HAP-1 (cell line): ENCODE measurements around the gene HTR6.

Source experiments
- DNase-seq, 2 experiments: peaks; one replicate each; pipeline ENCODE4 v3.0.0-alpha.2; 2016 to 2020; ENCODE audit warnings: low spot score in 2 of 2
- H3K27me3 ChIP-seq: fragments of 250-450 bp; sonication (Bioruptor Pico); 2 replicates; pipeline ENCODE4 v1.5.1; 2020; ENCODE audit warnings: low read depth, mild to moderate bottlenecking, moderate library complexity
- H3K36me3 ChIP-seq: fragments of 250-450 bp; sonication (Bioruptor Pico); replicated peaks from 2 replicates; pipeline ENCODE4 v1.5.1; 2020; ENCODE audit warnings: mild to moderate bottlenecking
- H3K4me1 ChIP-seq: fragments of 250-450 bp; sonication (Bioruptor Pico); 2 replicates; pipeline ENCODE4 v1.5.1; 2020; ENCODE audit warnings: mild to moderate bottlenecking
- H3K4me3 ChIP-seq: fragments of 250-450 bp; sonication (Bioruptor Pico); 2 replicates; pipeline ENCODE4 v1.5.1; 2020; ENCODE audit warnings: mild to moderate bottlenecking, moderate library complexity
- H3K9me3 ChIP-seq: fragments of 250-450 bp; sonication (Bioruptor Pico); 2 replicates; pipeline ENCODE4 v1.5.1; 2020; ENCODE audit warnings: mild to moderate bottlenecking, moderate library complexity
- in situ Hi-C: fragments of 300-500 bp; cut with MboI; formaldehyde crosslinking; loops from 3 replicates; pipeline ENCODE4 v1.14.3; 2020; ENCODE audit warnings: low sequenced_read_pairs, inconsistent platforms, mixed read lengths

HTR6 gene

GRCh38 chr1:19664453-19665185, at the start of gene HTR6:
Gene HTR6 (plus strand): TSS chr1:19664875. CDS start chr1:19665754, 879 bp downstream.
- H3K27me3 ChIP-seq, result no peaks in the 10 kb centered on the region
- in situ Hi-C loops, result no loop called here
- H3K4me3 ChIP-seq, result peak within 1 kb of the TSS; percentile 37
- DNase-seq, result peak in 1 of 2 experiments; percentile 62
- H3K9me3 ChIP-seq, result no peaks in the 10 kb centered on the region
- H3K36me3 ChIP-seq, result no peaks in the 10 kb centered on the region
- H3K4me1 ChIP-seq, result no peaks in the 10 kb centered on the region; the same call in 1 of the 2 replicates

- Histone ChIP-seq H3K4me1 (peaks cover 9% of the 10 kb centered on the region), H3K4me3 (no peak overlapping the region), H3K36me3 (peaks cover 7% of the 10 kb centered on the region), H3K27me3 (no peaks in the 10 kb centered on the region), H3K9me3 (no peaks in the 10 kb centered on the region)
- no peak for DNase-seq
- in situ Hi-C loops, result no loop called here
Observed at GRCh38 chr1:19615438-19615837, 49.2 kb upstream of the HTR6 start.

GRCh38 chr1:19616489-19616888, 48.2 kb upstream of the HTR6 start:
- Histone ChIP-seq H3K9me3 (no peaks in the 10 kb centered on the region), H3K27me3 (no peaks in the 10 kb centered on the region), H3K36me3 (peaks cover 7% of the 10 kb centered on the region), H3K4me3 (no peak overlapping the region), H3K4me1 (peaks cover 9% of the 10 kb centered on the region)
- in situ Hi-C loops, result no loop called here
- DNase-seq, result no peak

GRCh38 chr1:19617376-19617775, 47.3 kb upstream of the HTR6 start:
- peaks cover 7% of the 10 kb centered on the region for H3K36me3 ChIP-seq
- H3K9me3 ChIP-seq, result no peaks in the 10 kb centered on the region
- H3K27me3 ChIP-seq, result no peaks in the 10 kb centered on the region
- peaks cover 9% of the 10 kb centered on the region for H3K4me1 ChIP-seq
- H3K4me3 ChIP-seq, result no peak overlapping the region
- in situ Hi-C loops, result no loop called here
- DNase-seq, result no peak

- in situ Hi-C loops, result no loop called here
Observed at GRCh38 chr1:19618428-19618827, 46.2 kb upstream of the HTR6 start.

GRCh38 chr1:19619697-19620384, 44.8 kb upstream of the HTR6 start:
- in situ Hi-C loops, result no loop called here
- peaks cover 9% of the 10 kb centered on the region for H3K4me1 ChIP-seq
- H3K4me3 ChIP-seq, result no peak overlapping the region
- peak in 1 of 2 experiments; percentile 22 for DNase-seq
- H3K9me3 ChIP-seq, result no peaks in the 10 kb centered on the region
- no peaks in the 10 kb centered on the region for H3K27me3 ChIP-seq
- peaks cover 21% of the 10 kb centered on the region for H3K36me3 ChIP-seq

More at GRCh38 chr1:19618428-19618827, 46.2 kb upstream of the HTR6 start:
- Histone ChIP-seq H3K27me3 (no peaks in the 10 kb centered on the region), H3K4me3 (no peak overlapping the region), H3K9me3 (no peaks in the 10 kb centered on the region), H3K4me1 (peaks cover 9% of the 10 kb centered on the region), H3K36me3 (peaks cover 10% of the 10 kb centered on the region)
- DNase-seq, result no peak

GRCh38 chr1:19620786-19621185, 43.9 kb upstream of the HTR6 start:
- Histone ChIP-seq H3K27me3 (no peaks in the 10 kb centered on the region), H3K4me3 (no peak overlapping the region), H3K4me1 (peaks cover 9% of the 10 kb centered on the region), H3K36me3 (peaks cover 22% of the 10 kb centered on the region), H3K9me3 (no peaks in the 10 kb centered on the region)
- DNase-seq, result no peak
- in situ Hi-C loops, result no loop called here

GRCh38 chr1:19621274-19621950, 43.3 kb upstream of the HTR6 start:
- Histone ChIP-seq H3K27me3 (no peaks in the 10 kb centered on the region), H3K4me3 (no peak overlapping the region), H3K4me1 (peaks cover 9% of the 10 kb centered on the region), H3K36me3 (peaks cover 28% of the 10 kb centered on the region), H3K9me3 (no peaks in the 10 kb centered on the region)
- DNase-seq, result no peak
- in situ Hi-C loops, result no loop called here

GRCh38 chr1:19622204-19622603, 42.5 kb upstream of the HTR6 start:
- no peaks in the 10 kb centered on the region for H3K9me3 ChIP-seq
- no peaks in the 10 kb centered on the region for H3K27me3 ChIP-seq
- peaks cover 9% of the 10 kb centered on the region for H3K4me1 ChIP-seq
- in situ Hi-C loops, result no loop called here
- DNase-seq, result no peak
- no peak overlapping the region for H3K4me3 ChIP-seq
- H3K36me3 ChIP-seq, result peaks cover 35% of the 10 kb centered on the region

- Histone ChIP-seq H3K4me3 (no peak overlapping the region), H3K9me3 (no peaks in the 10 kb centered on the region), H3K4me1 (peaks cover 9% of the 10 kb centered on the region), H3K36me3 (peaks cover 37% of the 10 kb centered on the region), H3K27me3 (no peaks in the 10 kb centered on the region)
- no peak for DNase-seq
- in situ Hi-C loops, result no loop called here
Observed at GRCh38 chr1:19623523-19623922, 41.2 kb upstream of the HTR6 start.

GRCh38 chr1:19625291-19625937, 39.3 kb upstream of the HTR6 start:
- Histone ChIP-seq H3K27me3 (no peaks in the 10 kb centered on the region), H3K36me3 (peaks cover 37% of the 10 kb centered on the region), H3K4me1 (no peaks in the 10 kb centered on the region), H3K4me3 (no peak overlapping the region), H3K9me3 (no peaks in the 10 kb centered on the region)
- DNase-seq, result no peak
- in situ Hi-C loops, result no loop called here

GRCh38 chr1:19628879-19629278, 35.8 kb upstream of the HTR6 start:
- H3K9me3 ChIP-seq, result no peaks in the 10 kb centered on the region
- H3K27me3 ChIP-seq, result no peaks in the 10 kb centered on the region
- peaks cover 7% of the 10 kb centered on the region for H3K4me1 ChIP-seq
- no peak for DNase-seq
- no peak overlapping the region for H3K4me3 ChIP-seq
- H3K36me3 ChIP-seq, result peaks cover 30% of the 10 kb centered on the region
- in situ Hi-C loops, result no loop called here

- Histone ChIP-seq H3K4me3 (no peak overlapping the region), H3K36me3 (peaks cover 25% of the 10 kb centered on the region), H3K27me3 (no peaks in the 10 kb centered on the region), H3K4me1 (peaks cover 7% of the 10 kb centered on the region), H3K9me3 (no peaks in the 10 kb centered on the region)
- in situ Hi-C loops, result no loop called here
- no peak for DNase-seq
Observed at GRCh38 chr1:19629357-19629756, 35.3 kb upstream of the HTR6 start.
